HTR-8/SVneo (cell line): ENCODE data around the gene KIF6.

ENCODE experiments used
- DNase-seq: peaks from one replicate; pipeline ENCODE4 v3.0.0; 2011; ENCODE audit warnings: low spot score, mixed read lengths; ENCODE audit not compliant: insufficient read length
- FAIRE-seq: peaks from 2 replicates; lab custom pipeline; 2011; peaks lifted over from hg19 to GRCh38; lab: Jason Lieb, UNC

Gene KIF6

DNA sequence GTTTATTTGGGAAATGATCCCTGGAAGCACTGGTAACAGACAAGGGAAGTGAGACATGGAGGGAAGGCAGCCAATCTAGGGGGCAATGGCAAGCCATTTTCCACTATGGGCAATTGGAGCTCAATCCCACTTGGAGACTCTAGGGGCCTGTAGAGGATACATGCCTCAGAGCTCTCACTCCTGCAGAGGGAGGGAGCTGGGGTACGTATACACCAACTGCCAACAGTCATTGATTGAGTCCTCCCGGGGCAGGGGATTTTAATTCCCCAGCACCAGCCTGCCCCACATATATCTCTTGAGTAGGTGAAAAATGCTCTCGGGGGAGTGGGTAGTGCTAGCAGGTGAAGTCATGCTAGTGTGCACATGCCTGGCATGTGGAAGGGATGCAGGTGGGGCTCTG is 323.8 kb downstream of the KIF6 start:
- FAIRE-seq (no peak), DNase-seq (no peak)

GRCh38 chr6:39400026-39400425 is 325.2 kb downstream of the KIF6 start:
- no peak for DNase-seq
- no peak for FAIRE-seq

DNA sequence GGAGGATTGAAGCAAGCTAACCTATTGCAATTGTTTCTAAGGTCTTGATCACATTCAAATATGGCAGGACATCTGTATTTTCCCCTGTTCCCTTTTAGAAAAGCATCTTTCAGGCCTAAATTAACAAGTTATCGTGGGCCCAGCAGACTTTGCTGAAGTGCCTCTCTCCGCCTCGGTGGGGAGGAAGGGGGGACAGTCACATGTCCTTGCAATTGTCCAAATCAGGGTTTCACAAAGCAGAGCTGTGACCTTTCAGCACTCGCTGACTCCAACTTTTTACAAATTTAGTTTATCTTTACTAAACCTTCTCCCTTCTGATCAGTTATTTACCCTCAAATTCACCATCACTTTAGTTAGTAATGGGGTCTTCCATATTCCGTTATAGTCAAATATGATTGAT is 328.4 kb downstream of the KIF6 start:
- no peak for DNase-seq
- no peak for FAIRE-seq

GRCh38 chr6:39393075-39393474 is 332.1 kb downstream of the KIF6 start:
- FAIRE-seq: no peak
- no peak for DNase-seq

GRCh38 chr6:39391182-39391581 is 334.0 kb downstream of the KIF6 start:
- FAIRE-seq: no peak
- DNase-seq: no peak

- no peak for DNase-seq
- no peak for FAIRE-seq
Observed at GRCh38 chr6:39389484-39389767, 335.8 kb downstream of the KIF6 start.

DNA sequence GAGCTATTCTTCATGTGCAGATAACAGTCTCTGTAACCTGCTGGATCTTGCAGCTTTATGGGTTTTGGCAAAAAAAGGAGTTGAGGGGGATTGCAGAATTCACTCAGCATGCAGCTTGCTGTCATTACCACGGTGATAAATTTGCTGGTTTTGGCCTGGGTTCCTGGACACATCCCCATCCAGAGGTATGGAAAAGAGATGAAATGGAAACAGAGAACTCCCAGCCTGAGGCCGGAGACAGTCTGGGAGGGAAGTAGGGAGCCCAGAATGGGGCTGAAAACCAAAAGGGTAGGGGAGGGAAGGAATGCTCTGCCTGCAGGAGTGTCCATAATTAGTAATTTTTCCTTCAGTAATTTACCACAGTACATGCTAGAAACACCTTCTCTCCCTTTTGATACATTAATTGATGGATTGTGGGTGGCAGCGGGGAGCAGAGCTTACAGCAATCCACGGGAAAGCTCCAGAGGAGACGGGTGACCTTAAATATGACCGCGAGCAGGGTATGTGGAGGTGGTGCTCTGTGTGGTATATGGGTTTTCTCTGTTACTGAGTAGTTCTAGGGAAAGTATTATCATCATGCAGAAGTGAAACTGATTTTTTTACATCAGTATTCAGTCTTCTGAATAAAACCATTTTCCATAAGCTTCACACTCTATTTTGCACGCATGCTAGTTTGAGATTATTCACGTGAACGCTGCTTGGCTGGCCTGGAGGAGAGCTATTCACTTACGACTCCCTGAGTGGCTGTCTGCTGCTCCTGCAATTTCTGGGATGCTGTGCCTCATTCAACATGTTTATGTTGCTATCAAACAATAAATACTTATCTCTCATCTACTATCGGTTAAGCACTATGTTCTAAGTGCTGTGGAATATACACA is 336.4 kb downstream of the KIF6 start:
- no peak for DNase-seq
- FAIRE-seq: no peak

DNA sequence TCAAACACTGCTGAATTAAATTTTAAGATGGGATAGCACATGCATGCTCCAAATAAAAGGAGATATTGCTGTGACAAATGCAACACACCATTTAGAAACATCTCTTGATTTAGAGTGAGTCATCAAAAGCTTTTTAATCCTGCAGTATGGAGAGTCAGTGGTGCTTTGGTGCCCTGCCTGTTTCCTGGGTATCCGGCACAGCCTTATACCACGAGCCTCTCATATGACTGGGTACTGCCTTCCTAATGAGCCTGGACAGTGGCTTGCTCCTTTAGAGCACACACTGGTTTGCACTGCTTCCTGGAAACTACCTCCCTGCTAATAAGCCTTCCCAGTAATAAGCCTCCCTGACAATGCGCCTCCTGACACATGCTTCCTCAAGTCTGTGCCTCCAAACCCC is 337.4 kb downstream of the KIF6 start:
- FAIRE-seq (no peak), DNase-seq (no peak)

DNA sequence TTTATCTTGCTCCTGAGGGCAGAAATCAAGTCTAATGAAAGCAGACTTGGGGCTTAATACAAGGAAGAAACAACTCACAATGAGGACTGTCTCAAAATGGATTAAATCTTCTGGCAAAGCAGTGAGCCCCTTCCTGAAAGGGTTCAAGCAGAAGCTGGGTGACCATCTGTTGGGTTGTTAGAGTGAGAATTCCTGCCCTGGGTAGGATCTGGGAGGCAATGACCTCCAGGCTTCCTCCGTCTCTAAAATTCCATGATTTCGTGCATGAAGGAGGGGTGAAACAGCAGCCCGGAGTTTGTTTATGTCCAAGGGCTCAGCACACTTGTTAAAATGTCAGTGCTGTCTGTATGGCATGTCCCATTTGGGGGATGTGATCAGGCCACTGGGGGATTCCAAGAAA is 338.7 kb downstream of the KIF6 start:
- FAIRE-seq (no peak), DNase-seq (no peak)

DNA sequence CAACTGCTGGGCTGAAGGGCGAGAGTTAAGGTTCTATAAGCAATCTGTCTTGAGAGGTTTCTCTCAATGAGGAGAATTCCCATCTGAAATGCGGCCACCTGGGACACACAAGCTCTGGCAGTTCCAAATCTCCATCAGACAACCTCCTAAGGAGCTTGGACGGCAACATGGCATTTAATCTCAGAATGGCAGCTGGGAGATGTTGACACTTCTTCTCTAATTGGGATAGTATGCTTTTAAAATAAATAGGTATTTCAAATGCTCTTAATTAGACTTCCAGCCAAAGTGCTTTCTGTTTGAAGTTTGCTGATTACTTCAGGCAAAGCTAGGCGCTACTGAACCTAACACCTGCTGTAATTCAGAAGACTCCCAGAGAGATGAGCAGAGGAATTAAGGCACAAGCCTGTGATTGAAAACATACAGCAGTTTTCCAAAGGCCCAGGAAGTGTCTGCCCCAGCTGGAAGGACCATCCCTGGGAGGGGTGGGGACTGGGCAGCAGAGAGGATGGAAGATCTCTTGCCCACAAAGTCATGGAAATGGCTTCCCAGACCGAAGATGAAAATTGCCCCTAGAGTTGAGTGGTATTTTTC is 343.6 kb downstream of the KIF6 start:
- DNase-seq (no peak), FAIRE-seq (no peak)

DNA sequence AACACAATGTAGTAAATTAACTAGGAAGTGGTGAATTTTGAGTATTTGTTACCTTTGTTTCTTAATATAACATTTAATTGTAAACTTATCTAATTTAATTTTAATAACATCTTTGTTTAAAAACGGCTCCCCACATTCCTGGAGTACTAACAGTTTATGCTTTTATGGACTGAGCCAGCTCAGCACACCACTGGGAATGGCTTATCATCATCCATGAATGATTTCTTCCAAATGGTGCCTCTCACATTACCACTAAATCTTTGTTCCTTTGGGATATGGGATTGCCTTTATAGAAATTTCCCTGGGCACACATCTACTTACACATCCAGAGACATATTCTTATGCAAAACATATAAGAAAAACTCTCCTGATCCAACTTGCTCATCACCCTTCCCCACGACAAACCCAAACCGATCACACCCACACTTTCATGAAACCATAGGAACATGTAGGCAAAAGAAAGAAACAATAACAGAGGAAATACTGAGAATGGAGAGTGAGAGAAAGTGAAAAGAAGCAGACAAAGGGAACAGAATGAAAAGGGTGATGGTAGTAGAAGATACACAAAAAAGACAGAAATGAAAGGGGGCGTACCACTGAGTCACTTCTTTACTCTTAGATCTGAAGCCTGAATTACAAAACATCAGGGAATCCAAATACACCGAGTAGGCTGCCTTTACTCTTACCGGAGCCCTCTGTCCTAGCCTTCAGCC is 344.2 kb downstream of the KIF6 start:
- DNase-seq (no peak), FAIRE-seq (no peak)

GRCh38 chr6:39378960-39379425 is 346.2 kb downstream of the KIF6 start:
- DNase-seq: no peak
- FAIRE-seq: no peak

- no peak for DNase-seq
- FAIRE-seq: peak; percentile 95
Observed at GRCh38 chr6:39378175-39378959, 346.8 kb downstream of the KIF6 start.

DNA sequence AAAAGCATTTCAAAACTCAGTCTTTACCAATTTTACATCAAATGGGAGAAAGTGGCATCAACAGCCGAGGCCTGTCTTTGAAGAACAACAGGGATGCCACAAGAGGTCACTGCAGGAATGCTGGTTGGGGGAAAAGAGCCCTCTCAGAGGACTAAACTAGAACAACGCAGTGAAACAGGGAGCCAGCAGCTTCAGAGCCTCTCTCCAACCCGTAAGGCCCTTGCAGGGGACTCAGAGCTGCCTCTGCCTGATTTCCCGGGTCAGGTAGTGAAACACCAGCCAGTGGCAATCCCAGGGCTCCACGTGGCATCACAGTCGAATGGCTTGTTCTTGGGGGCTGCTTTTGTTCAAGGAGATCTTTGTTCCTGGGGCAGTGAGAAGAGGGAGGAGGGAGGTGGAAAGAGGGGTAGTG is 347.7 kb downstream of the KIF6 start:
- FAIRE-seq (no peak), DNase-seq (peak; percentile 71)

DNA sequence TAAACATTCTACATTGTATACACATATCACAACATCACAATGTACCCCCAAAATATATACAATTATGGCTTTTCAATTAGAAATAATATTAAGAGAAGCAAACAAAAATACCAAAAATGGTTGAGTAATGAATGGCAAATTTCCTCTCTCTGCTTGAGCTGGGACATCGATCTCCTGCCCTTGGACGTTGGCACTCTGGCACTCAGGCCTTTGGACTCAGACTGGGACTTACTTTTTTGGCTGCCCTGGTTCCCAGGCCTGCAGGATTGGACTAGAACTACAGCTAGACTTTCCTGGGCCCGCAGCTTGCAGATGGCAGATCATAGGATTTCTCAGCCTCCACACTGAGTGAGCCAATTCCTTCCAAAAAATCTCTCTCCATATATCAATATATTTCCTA is 349.8 kb downstream of the KIF6 start:
- DNase-seq: no peak
- no peak for FAIRE-seq

DNA sequence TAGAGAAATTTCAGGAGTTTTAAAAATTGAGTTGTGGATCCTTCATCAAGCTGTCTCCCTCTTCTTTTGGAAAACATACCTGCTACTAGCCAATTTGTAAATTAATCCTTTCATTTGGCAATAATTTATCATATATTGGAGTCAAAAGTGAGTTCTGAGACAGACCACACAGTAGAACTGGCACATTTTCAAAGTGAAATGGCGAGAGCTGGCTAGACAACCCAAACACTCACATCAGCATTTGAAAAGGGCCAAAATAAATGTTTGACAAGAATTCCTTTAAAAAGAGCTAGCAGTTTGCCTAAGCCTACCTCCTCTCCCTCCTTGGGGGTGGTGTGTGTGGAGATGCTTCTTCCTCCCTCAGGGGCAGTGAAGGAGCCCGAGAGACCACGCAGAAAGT is 354.8 kb downstream of the KIF6 start:
- DNase-seq (no peak), FAIRE-seq (no peak)

DNA sequence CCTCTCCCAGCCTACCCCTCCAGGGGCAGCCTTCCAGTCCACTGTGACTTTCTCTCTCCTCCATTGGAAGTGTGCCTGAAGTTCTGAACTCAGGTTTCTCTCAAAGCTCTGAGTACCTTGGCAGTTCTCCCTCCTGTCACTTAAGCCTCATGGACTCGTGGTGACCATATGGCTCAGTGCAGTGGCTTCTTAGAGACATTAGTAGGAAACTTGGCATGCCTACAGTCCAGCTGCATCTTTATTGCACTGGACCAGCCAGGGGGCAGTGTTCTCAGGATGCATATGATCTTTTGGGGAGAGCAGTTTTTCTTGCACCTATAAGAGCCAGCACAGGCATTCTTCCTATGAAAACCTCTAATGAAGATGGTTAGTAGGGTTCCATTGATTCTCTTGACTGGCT is 355.2 kb downstream of the KIF6 start:
- FAIRE-seq (no peak), DNase-seq (no peak)

DNA sequence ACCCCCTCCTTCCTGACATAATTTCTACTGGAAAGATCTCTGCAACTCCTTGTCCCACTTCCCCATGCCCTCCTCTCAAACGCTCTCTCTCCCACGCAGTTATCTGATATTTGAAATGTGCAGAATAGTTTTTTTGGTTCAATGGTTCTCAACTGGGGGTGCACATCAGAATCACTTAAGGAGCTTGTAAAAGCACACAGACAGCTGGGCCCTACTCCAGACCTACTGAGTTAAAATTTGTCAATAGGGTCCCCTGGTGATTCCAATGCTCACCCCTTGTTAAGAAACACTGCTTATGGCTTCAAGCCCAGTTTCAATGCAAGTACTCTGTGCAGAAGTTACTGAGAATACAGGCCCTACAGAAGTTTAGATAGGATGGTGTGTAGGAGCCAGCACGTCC is 357.5 kb downstream of the KIF6 start:
- DNase-seq: no peak
- FAIRE-seq: no peak

DNA sequence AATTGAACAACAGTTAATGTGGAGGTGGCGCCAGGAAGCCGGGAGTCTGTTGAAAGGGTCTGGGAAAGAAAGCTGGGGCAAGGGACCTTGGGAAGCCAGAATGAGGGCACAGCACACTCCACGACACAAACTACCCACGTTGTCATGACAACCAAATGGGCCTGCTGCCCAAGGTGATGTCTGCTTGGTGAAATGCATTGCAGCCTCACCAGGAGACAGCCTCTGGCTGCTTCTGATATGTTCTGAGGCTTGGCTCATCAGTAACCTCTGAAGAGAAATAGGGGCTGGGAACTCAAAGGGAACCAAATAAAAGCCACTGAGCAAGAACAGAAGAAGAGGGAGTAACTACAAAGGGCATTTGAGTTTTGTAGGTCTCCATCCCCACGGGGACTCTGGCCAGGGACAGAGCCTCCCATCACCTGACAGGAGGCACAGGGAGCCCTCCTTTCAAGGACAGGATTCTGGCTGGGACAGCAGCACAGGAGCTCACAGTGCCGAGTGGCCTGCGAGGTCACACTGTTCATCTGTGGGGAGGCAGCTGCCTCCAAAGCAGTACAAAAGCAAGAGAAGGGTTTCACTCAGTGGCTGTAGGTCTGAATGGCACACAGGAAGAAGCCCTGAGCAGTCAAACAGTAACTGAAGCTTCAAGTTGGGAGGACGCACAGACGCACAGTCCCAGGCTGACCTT is 358.1 kb downstream of the KIF6 start:
- FAIRE-seq (no peak), DNase-seq (no peak)
